HG03342 (cell line): ENCODE results near the gene SHISAL2A.
A peak's percentile ranks its signal among the peaks of the same experiment; 100 is the strongest.
"Not testable (repeated sequence)": the region's sequence is repeated elsewhere in the genome, so short reads cannot be mapped to it uniquely, and the experiment has no call there.

Source experiments
- ATAC-seq: cut with Tn5 transposase; IDR thresholded peaks from one replicate; pipeline ENCODE4 v1.9.1; 2021; ENCODE audit warnings: mild to moderate bottlenecking, moderate library complexity; ENCODE audit not compliant: unreplicated experiment

SHISAL2A gene

DNA sequence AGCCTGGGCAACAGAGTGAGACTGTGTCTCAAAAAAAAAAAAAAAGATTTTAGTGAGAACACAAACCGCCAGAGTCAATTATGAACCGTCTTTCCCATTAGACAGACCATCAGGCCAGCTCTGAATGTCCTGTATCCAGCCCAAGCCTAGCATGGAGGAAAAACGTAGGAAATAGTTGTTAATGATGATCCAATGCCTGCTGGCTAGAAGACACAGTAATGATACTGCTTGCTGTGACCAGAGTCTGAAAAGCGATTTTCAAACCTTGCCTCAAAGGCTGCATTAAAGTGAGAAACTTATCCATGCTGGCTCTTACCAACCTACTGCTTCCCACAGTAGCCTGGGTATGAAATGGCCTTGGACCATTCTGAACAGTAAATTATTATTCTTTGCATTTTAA, 48.2 kb downstream of the SHISAL2A start:
- ATAC-seq = no peak

DNA sequence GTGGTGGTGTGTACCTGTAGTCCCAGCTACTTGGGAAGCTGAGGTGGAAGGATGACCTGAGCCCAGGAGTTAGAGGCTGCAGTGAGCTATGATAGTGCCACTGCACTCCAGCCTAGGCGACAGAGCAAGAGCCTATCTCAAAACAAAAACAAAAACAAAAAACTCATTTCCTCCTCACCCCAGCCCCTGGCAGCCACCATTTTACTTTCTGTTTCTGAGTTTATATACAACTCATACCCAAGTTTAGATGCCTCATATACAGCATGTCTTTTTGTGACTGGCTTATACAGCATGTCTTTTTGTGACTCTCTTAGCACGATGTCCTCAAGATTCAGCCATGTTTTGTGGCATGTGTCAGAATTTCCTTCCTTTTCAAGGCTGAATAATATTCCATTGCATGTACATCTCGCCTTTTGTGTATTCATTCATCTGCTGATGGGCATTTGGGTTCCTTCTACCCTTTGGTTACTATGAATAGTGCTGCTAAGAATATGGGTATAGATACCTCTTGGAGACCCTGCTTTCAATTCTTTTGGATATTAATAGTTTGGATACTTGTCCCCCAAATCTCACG, 50.5 kb downstream of the SHISAL2A start:
- ATAC-seq = no peak

DNA sequence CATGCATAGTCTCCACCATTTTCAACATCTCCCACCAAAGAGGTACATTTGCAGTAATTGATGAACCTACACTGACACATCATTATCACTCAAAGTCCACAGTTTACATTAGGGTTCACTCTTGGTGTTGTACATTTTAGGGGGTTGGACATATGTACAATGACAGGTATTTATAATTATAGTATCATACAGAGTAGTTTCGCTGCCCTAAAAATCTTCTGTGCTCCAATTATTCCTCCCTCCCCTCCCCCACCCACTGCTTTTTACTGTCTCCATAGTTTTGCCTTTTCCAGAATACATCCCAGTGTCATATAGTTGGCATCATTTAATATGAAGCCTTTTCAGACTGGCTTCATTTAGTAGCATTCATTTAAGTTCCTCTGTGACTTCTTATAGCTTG, 51.6 kb downstream of the SHISAL2A start:
- ATAC-seq = no peak

DNA sequence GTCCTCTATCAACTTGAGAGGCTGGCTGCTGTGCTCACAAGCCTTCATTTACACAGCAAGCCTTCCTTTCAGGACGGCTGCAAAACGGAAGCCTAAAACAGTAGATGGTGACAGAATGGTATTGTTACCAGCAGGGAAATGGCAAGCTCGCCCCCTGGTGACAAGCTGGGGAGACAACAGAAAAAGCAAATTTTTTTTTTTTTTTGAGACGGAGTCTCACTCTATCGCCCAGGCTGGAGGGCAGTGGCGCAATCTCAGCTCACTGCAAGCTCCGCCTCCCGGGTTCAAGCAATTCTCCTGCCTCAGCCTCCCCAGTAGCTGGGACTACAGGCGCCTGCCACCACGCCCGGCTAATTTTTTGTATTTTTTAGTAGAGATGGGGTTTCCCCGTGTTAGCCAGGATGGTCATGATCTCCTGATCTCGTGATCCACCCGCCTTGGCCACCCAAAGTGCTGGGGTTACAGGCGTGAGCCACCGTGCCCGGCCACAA, 53.3 kb downstream of the SHISAL2A start:
- ATAC-seq = peak; percentile 89

DNA sequence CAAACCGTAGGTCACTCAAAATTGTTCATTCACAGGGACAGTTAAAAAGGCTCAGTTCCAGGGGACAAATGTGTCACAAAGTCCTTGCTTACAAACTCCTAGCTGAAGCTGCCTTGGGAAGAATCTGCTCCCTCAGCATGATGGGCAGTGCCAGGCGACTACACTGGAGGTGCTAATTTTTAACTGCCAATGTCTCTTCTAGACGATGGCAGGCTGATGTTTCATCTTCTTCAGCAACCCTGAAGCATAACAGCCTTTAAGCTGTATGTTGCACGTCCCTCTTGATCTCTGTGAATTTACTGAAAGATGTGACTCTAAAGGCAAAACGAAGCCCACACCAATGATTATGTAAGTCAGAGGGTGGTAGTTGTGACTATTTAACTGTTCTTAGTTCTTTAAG, 53.9 kb downstream of the SHISAL2A start:
- no peak for ATAC-seq

DNA sequence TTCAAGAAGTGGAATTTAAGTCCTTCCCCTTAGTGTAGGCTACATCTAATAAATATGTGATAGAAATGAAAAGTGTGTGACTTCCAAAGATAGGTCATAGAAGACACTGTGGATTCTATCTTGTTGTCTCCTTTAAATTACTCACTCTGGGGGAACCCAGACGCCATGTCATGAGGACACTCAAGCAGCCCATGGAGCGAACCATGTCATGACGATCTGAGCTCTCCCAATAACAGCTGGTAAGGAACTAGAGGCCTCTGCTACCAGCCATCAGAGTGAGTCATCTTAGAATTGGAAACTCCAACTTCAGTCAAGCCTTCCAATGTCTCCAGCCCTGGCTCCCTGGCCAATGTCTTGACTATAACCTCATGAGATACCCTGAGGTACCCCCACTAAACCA, 58.9 kb downstream of the SHISAL2A start:
- ATAC-seq = no peak

DNA sequence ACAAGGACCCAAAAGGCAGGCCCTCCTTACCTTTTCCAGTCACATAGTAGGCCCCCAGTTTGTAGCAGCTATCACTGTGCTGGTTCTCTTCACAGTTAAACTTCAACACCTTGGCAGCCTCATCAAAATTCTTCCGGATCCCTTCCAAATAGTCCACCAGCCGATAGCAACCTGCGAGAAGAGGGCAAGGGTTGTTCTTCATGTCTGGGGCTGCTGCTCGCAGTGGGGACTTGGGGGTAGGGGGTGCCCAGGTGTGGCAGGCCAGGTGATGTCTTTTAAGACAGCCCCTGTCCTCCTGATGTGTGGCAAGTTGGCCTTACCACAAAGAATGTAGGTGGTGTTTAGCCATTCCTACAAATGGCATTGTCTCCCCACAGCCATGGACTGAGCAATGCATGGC, 59.7 kb downstream of the SHISAL2A start:
- ATAC-seq = no peak

DNA sequence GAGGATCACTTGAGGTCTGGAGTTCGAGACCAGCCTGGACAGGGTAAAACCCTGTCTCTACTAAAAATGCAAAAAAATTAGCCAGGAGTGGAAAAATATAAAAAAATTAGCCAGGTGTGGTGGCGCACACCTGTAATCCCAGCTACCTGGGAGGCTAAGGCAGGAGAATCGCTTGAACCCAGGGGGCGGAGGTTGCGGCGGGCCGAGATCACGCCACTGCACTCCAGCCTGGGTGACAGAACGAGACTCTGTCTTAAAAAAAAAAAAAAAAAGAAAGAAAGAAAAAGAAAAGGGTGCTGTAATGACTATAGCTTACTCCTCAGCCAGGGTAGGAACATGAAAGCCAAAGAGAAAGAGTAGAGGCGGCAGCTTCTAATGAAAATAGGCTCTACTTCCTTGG, 60.4 kb downstream of the SHISAL2A start:
- ATAC-seq = not testable (repeated sequence)

DNA sequence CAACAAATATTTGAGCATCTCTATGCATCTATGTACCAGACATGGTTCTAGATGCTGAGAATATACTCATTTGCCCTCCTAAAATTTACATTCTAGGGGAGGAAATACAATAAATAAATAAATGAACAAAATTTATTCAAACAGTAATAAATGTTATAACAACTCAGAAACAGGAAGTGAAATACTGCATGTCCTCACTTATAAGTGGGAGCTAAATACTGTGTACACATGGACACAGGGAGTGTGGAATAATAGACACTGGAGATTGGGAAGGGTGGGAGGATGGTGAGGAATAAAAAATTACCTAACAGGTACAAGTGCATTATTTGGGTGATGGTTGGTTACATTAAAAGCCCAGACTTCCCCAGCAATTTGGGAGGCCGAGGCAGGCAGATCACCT, 60.9 kb downstream of the SHISAL2A start:
- no peak for ATAC-seq

DNA sequence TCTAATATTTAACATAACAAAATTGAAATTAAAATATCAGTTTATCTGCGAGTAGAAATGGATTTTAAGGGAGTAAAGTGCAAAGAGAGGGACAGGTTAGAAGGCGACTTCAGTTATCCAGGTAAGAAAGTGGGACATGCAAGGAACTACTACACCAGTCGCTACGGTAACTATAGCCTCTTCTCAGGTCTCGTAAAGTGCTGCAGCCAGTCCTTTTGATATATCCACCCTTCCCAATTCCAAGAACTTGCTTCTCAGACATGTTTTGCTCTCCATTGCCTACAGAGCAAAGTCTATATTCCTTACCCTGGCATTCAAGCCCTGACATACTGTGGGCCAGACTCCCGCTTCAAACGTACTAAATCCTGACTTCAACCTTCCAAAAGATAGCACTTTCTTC, 62.7 kb downstream of the SHISAL2A start:
- ATAC-seq = no peak

DNA sequence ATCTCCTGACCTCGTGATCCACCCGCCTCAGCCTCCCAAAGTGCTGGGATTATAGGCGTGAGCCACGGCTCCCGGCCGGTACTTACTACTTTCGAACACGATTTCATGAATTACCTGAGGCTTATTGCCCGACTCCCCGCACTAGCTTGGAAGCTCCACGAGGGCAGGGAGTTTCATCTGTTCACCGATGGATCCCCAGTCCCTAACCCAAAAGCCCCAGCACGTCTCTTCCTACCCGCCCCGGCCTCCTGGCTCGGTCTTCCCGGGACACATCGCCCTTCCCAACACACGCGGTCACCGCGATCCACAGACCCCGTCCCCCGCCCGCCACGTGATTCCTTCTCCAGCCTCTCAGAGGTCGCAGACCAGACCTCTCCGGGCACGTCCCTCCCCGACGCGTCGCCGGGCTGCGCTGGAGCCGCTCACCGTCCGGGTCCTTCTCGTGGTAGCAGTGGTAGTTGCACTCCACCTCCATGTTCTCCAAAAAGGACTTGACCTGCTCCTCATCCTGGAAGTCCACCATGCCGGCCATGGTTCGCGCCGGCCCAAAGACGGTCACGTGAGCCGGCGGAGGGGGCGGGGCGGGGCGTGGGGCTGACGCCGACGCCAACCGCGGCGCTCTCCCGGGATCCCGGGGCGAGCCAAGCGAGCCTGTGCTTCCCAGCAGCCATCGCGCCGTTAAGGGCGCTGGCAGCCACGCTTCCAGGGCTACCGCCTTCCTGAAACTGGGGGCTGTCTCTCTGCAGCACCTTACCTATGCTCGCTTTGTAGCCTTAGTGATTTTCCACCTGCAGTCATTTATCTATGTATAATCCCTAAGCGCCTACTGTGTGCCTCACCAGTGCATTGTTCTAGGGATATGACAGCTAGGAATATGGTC, 65.1 kb downstream of the SHISAL2A start, which contains the start of gene COA7:
Gene COA7, minus strand, starts transcription at position 553 of the 880 bp plus-strand sequence. Its CDS starts 21 bp downstream, at position 532.
- peak; percentile 40 for ATAC-seq

DNA sequence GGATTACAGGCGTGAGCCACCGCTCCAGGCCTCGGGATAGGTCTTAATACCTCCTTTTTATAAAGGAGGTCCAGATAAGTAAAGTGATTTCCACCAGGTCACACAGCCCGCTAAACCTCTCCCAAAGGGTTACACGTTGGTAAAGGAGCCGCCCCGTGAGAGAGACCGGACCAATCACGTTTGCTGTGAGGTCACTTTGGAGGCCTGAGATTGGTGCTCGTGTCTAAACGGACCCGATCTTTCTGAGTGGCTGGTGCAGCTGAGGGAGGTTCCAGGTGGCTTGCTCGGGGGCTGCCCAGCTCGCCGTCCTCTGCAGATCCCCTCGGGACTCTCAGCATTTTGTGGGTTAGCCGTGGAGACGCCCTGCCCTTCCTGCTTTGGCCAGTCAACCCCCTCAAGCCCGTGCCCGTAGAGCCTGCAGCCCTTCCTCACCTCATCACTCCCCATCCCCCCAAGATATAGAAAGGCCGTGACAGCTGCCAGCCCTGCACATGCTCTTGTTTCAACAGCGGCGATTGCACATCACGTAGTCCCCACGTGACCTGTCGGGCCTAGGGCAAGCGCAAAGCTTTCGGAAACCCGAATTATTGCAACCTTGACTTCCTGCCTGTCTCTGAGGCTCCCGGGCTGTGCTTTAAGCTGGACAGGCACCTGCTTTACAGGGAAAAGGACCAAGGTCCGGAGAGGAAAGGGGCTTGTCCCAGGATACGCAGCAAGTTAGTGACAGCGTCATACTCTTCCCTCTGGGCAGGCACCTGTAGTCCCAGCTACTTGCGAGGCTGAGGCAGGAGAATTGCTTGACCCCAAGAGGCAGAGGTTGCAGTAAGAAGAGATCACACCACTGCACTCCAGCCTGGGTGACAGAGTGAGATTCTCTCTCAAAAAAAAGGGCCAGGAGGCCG, 70.2 kb downstream of the SHISAL2A start:
- ATAC-seq = peak; percentile 91

DNA sequence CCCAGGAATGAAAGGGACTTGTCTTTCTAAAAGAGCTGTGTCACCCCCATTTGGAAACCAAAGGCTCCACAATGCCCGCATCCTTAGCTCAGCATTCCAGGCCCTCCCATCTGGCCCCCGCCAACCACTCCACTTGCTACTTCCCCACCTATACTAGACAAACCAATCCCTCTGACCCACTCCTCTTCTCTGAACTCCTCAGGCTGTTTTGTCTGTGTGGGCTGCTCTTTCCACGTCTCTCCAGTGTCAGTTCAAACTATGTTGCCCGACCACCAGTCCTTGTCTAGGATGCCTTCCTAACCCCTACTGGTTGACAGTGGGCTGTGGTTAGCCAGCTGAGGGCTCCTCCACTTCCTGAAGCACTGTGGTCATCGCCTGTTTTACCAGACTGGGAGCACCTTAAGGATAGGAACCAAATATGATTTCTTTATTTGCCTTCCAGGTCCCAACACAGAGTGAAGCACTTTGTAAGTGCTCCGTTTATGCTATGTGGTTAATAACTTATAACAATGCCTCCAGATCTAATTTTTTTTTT, 73.2 kb downstream of the SHISAL2A start:
- ATAC-seq = no peak
